Upper lobe of right lung (tissue), 1 donor: Measurements from ENCODE around the gene TAF9B. TPM values are rescaled to one million over a fixed set of nuclear protein-coding genes. Genes with fewer than 3 reads are reported as not detected.
"Not testable (repeated sequence)": the region's sequence is repeated elsewhere in the genome, so short reads cannot be mapped to it uniquely, and the experiment has no call there.

ENCODE experiments used
- ATAC-seq: fragments of 200-7000 bp; cut with Tn5 transposase; one replicate; pipeline ENCODE4 v1.9.1; 2020; ENCODE audit warnings: mild to moderate bottlenecking, moderate library complexity
- DNase-seq: peaks from one replicate; pipeline ENCODE4 v3.0.0-alpha.2; 2020
- H3K27ac ChIP-seq: fragments of 200-600 bp; one replicate; pipeline ENCODE4 v1.8.0; 2022
- H3K27me3 ChIP-seq: fragments of 200-600 bp; one replicate; pipeline ENCODE4 v1.8.0; 2022; ENCODE audit warnings: mild to moderate bottlenecking
- H3K36me3 ChIP-seq: fragments of 200-600 bp; one replicate; pipeline ENCODE4 v1.8.0; 2022
- H3K4me1 ChIP-seq: fragments of 200-600 bp; one replicate; pipeline ENCODE4 v1.8.0; 2022
- H3K4me3 ChIP-seq: fragments of 200-600 bp; one replicate; pipeline ENCODE4 v1.8.0; 2022; ENCODE audit warnings: mild to moderate bottlenecking
- H3K9me3 ChIP-seq: fragments of 200-600 bp; one replicate; pipeline ENCODE4 v1.8.0; 2022
- intact Hi-C: fragments of 100-400 bp; cut with DNase I; formaldehyde crosslinking; loops from one replicate; pipeline ENCODE4 v1.11.0; 2022
- total RNA-seq: library from RNA; stranded (reverse); fragmentation: NEBNext Ultra II Directional; extraction: Animal tissue kit (Norgen Biotek cat#: 25700); gene quantifications from one replicate; pipeline ENCODE4 v1.2.1, GENCODE V29; 2021
- TF ChIP-seq, protein P1 (sequence below): fragments of 200-600 bp; IDR thresholded peaks from one replicate; pipeline ENCODE4 v1.8.0; 2022; ENCODE audit warnings: antibody characterized with exemption
- donor health status: DM: no; HTN: yes; CAD: no; lungs with severe emphysema.

TAF9B gene
- total RNA-seq, 1 donor from 2014 or later = 12.9 TPM

DNA sequence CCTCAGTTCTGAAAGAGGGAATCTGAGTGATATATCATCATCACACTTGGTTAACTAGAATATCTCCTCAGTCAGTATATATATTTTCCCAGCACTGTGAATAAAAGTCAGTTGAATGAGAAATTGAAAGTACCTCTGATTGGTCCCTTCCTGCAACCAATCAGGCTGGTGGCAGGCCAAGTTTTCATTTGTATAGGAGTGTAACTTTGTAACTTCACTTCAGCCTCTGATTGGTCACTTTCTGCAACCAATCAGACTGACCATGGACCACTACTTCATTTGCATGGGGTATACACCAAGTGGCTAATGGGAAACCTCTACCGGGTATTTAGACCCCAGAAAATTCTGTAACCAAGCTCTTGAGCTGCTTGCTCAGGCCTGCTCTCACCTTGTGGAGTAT, 37.4 kb downstream of the TAF9B start:
- ATAC-seq (no peak), DNase-seq (no peak)
- H3K9me3 ChIP-seq = no peaks in the 10 kb centered on the region
- peaks cover 5% of the 10 kb centered on the region for H3K4me1 ChIP-seq
- H3K27ac ChIP-seq = no peak overlapping the region
- no peak overlapping the region for H3K4me3 ChIP-seq
- H3K36me3 ChIP-seq = no peaks in the 10 kb centered on the region
- no peaks in the 10 kb centered on the region for H3K27me3 ChIP-seq
- intact Hi-C loops = no loop called here
- TF ChIP-seq, protein P1, sequence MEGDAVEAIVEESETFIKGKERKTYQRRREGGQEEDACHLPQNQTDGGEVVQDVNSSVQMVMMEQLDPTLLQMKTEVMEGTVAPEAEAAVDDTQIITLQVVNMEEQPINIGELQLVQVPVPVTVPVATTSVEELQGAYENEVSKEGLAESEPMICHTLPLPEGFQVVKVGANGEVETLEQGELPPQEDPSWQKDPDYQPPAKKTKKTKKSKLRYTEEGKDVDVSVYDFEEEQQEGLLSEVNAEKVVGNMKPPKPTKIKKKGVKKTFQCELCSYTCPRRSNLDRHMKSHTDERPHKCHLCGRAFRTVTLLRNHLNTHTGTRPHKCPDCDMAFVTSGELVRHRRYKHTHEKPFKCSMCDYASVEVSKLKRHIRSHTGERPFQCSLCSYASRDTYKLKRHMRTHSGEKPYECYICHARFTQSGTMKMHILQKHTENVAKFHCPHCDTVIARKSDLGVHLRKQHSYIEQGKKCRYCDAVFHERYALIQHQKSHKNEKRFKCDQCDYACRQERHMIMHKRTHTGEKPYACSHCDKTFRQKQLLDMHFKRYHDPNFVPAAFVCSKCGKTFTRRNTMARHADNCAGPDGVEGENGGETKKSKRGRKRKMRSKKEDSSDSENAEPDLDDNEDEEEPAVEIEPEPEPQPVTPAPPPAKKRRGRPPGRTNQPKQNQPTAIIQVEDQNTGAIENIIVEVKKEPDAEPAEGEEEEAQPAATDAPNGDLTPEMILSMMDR = no peak

DNA sequence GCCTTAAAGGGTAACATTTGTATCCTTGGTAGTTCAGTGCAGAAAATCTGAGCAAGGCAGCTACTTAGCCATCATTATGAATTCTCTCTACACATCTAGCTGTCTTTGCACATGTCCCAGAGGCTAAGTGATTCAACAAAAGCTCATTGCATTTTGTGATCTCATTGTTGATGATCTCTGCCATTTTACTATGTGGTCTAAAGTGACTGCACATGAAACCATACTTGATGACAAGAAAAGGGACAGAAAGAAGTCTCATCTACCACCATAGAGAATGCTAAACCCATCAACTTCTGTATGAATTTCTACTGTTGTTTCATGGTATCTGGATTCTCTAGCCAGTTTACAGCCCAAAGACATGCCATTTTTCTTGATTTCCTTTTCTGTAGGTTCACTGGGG, 41.3 kb downstream of the TAF9B start:
- no peak for ATAC-seq
- Histone ChIP-seq H3K4me1 (no peaks in the 10 kb centered on the region), H3K36me3 (no peaks in the 10 kb centered on the region), H3K27ac (no peak overlapping the region), H3K4me3 (no peak overlapping the region), H3K27me3 (no peaks in the 10 kb centered on the region), H3K9me3 (no peaks in the 10 kb centered on the region)
- no peak for DNase-seq
- TF ChIP-seq, protein P1 = no peak
- intact Hi-C loops = no loop called here

DNA sequence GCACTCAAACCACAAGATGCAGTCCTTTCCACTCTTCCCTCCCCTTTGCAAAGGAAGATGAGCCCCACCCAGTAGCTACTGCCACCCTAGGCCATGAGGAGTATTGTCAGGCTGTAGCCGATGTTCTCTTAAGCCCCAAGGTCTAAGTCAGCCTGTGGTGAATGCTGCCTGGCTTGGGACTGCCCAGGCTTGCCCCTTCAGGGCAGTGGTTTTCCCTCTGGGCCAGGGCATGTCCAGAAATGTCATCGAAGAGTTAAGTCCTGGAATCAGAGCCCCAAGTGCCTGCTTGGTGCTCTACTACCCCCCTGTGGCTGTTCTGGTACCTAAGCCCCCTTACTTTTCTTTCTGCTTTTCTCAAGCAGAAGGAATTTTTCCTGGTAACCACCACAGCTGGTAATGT, 47.2 kb downstream of the TAF9B start:
- H3K9me3 ChIP-seq = no peaks in the 10 kb centered on the region
- intact Hi-C loops = no loop called here
- no peaks in the 10 kb centered on the region for H3K27me3 ChIP-seq
- no peaks in the 10 kb centered on the region for H3K36me3 ChIP-seq
- ATAC-seq (no peak), DNase-seq (no peak)
- no peak overlapping the region for H3K4me3 ChIP-seq
- no peaks in the 10 kb centered on the region for H3K4me1 ChIP-seq
- no peak overlapping the region for H3K27ac ChIP-seq
- TF ChIP-seq, protein P1 = no peak

DNA sequence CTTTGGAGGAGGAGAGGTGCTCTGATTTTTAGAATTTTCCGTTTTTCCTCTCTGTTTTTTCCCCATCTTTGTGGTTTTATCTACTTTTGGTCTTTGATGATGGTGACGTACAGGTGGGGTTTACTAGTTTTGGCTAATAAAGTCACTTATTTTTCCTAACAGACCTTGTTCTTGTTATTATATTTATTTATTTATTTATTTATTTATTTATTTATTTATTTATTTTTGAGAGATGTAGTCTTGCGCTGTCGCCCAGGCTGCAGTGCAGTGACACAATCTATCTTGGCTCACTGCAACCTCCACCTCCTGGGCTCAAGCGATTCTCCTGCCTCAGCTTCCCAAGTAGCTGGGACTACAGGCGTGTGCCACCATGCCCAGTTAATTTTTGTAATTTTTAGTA, 58.0 kb downstream of the TAF9B start:
- H3K9me3 ChIP-seq, ATAC-seq, DNase-seq, H3K4me1 ChIP-seq, H3K36me3 ChIP-seq, intact Hi-C loops, H3K4me3 ChIP-seq, H3K27me3 ChIP-seq, H3K27ac ChIP-seq: not testable (repeated sequence)

Other genes starting within 250 kb of the TAF9B start
- 64.0 TPM for gene MAGT1, start 244.2 kb downstream of the TAF9B start, total RNA-seq
- 174 TPM for gene COX7B, start 240.2 kb downstream of the TAF9B start, total RNA-seq
- gene ATP7A, start 229.0 kb downstream of the TAF9B start, total RNA-seq = 16.4 TPM
- gene PGAM4, start 170.0 kb downstream of the TAF9B start, total RNA-seq = not detected
- 250 TPM for gene PGK1, start 35.4 kb downstream of the TAF9B start, total RNA-seq
- 8.7 TPM for gene CYSLTR1, start 188.0 kb upstream of the TAF9B start, total RNA-seq